ENCODE results near the gene GPC5.

DNA sequence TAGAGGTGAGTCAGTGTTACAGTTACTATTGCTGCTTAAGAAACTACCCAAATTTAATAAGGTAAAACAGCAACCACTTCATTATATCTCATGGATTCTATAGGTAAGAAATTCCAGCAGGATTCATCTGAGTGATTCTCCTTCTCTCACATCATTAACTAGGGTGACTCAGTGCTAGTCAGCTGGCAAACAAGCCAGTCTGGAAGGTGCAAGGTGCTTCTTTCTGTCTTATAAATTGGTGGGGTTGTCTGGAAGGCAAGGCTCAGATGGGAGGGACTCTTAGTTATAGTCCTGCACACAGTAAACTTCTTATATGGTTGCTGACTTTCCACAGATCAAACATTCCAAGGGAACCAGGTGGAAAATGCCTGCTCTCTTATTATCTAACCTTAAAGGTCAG lies 484.5 kb downstream of the GPC5 start:
- TF ChIP-seq SUZ12 (IDR thresholded peaks at IDR 0.05; ENCODE audit: extremely low read depth, insufficient read depth, insufficient read length) (no peak), ZNF274 (IDR thresholded peaks at IDR 0.05; ENCODE audit: low read depth, low read length) (no peak), YY1 (IDR thresholded peaks at IDR 0.05; ENCODE audit: insufficient read depth, insufficient read length) (no peak)
